Glomerular visceral epithelial cell (primary cell): ENCODE results near the gene TTI1.

Source experiments
- DNase-seq: peaks from one replicate; pipeline ENCODE4 v3.0.0-alpha.2; 2016; ENCODE audit errors: extremely low spot score

The TTI1 gene

GRCh38 chr20:37987602-37988290 lies 45.5 kb downstream of the TTI1 start:
- no peak for DNase-seq

- DNase-seq: no peak
These were observed 46.2 kb downstream of the TTI1 start for GRCh38 chr20:37986873-37987601.

DNA sequence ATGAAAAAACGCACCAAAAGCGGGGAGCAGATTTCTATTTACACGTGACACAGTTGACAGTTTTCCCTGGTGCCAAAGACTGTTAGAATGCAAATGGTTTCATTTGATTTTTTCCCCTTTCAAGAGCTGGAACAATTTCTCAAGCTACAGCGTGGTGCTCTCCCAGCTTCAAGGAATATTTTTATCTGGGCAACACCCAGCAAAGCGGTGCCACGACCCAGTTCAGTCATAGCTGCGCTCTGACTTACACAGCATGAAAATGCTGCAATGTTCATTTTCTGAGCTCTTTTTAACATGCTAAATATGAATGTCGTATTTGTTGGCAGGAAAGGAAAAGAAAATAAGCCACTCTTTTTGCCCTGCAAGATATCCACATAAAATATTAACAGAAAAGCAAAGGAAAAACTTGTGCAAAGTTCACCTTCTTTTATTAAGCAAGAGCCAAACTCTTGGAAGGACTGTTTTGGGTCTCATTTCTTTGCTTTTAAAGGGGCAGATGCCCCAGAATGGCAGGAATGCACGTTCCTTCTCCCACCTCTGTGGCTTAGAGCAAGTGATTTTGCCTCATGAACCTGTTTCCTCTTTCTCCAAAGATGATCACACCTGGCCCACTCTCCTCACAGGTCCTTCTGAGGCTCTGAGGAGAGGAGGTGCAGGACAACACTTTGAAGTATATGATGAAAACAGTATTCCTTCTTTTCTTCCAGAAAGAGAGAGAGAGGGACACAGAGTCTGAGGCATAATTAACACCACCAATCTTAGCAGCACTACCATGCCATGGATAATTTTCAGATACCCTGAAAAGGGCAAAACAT lies 47.0 kb downstream of the TTI1 start:
- no peak for DNase-seq

DNA sequence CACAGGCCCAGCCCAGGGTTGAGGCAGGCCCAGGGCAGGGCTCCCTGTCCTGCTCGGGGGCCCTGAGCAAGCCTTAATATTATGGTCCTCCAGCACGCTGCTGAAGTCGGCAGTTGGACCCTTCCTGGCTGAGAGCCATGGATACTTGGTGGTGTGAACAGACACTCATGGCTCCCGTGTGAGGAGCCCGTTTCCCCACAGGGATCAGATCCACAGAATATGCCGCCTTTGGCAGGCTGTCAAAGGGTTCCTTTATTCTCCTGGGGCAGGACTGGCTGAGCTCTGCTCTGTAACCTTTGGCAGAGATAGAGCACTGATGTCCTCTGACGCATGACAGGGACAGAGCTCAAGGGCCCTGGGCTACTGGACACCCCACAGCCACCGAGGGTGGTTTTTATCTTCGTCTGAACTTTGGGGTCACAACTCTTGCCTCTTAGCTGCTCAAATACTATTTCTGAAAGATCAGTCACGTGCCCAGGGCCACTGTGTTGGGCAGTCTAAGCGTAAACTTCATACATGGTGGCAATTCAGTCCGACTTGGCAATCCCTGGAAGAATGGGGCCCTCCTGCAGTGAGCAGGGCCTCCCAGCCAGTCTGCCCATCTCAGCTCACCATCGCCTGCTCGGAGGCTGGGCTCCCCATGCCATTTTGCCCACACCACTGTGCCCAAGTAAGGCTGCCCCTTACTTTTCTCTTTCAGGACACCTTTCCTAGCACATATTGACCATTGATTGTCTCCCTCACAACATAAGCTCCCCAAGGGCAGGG lies 49.1 kb downstream of the TTI1 start:
- DNase-seq: no peak

DNA sequence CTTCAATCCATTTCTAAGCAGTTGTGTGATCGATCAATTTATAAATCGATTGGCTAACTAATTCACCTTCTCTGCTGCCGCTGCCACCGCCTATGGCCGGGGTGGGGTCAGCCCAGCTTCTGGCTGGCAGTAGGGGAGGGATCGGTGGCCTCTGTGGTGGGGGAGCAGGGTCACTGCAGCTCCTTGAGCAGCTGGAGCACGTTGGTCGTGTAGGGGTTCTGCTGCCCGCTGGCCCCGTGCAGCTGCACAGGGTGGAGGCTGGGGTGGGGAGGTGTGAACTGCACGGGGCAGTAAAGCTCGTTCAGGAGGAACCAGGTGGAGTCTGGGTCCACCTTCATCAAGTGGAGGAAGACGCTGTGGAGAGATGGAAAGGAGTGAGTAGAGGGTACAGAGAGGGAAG lies 50.0 kb downstream of the TTI1 start:
- DNase-seq: no peak

DNA sequence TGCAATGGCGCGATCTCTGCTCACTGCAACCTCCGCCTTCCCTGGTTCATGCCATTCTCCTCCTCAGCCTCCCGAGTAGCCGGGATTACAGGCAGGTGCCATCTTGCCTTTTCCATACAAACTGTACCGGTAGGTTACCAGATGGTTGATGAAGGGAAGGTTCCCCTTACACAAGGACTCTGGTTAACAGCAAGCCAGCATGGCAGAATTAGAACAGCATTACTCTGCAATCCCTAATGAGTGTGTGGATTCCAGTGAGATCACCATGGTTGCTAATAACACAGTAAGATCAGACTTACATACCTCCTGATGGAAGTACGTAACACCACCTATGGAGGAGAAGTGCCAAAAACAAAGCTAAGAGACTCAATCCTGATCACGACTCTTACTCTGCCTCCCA lies 51.7 kb downstream of the TTI1 start:
- DNase-seq: no peak

GRCh38 chr20:37980876-37981275 lies 52.4 kb downstream of the TTI1 start:
- DNase-seq: no peak

DNA sequence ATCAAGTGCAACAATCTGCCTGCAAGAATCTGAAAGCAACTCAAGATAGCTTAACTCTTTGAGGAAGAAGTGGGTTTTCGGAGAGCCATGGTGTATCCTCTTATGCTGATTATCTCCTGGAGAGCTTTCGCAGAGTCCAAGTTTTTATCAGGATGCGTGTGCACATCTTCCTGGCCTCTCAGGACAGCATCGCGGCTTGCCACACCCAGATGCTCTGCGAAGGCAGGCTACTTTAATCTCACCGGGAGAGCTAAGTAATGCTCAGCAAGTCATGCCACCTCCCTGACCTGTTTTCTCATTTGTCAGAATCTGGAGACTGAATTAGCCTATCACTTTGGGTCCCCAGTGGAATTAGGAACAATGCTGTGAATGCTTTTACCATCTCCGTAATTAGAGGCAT lies 52.9 kb downstream of the TTI1 start:
- DNase-seq: no peak

DNA sequence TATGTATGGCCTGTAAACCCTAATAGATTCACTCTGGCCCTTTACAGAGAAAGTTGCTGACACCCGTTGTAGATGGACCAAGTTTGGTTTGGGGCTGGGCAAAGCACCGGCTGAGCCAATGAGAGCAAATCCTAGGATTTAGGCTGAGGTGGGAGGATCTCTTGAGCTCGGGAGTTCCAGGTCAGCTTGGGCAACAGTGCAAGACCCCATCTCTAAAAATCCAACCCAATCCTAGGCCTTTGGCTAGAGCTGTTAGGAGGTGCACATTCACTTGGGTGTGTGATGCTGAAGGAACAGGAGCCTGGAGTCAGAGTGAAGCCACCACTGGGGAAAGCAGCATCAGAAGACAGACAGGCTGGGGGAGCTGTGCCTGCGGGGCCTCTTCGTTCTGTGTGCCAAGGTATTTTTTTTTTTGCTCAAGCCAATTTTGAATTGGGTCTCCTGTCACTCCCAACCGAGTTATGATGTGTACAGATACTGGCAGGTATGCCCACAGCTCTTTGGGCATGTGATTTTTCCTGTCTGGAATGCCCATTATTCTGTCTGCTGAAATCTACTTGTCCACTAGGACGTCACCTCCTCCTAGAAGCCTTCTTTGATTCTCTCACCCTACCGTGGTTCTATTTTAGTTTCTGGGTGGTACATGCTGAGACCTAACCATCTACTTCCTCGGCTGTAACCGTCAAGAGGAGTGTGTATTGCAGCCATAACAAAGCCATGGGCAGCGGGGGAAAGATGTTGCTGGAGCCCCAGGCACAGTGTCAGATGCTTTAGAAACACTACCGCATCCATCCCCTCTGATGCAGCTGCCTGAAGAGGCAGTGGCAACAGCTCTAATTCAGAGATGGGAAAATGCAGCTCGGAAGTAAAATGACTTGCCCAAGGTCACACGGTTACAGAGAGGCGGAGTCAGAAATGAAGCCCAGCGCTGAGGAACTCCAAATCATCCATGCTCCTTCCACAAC lies 54.0 kb downstream of the TTI1 start:
- DNase-seq: no peak

- DNase-seq: no peak
These were observed 55.5 kb downstream of the TTI1 start for GRCh38 chr20:37977786-37978185.

- no peak for DNase-seq
These were observed 55.9 kb downstream of the TTI1 start for GRCh38 chr20:37977338-37977737.

DNA sequence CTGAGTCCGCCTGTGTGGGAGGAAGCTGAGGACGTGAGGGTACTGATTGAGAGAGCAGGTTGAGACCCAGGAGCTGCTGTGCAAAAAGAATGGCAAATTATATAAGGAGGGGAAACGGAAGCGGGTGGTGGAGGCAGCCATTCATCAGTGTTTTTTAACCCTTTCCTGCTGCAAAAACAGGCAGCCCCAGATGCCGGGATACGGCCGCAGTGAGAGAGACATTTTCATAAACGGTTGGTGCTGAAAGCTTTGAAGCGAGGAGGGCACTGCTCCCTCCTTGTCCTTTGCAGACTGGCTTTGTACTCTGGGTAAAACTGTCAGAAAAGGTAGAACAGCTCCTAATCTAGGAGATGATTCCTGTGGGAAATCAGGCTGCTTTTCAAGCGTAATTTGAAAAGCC lies 56.4 kb downstream of the TTI1 start:
- no peak for DNase-seq

DNA sequence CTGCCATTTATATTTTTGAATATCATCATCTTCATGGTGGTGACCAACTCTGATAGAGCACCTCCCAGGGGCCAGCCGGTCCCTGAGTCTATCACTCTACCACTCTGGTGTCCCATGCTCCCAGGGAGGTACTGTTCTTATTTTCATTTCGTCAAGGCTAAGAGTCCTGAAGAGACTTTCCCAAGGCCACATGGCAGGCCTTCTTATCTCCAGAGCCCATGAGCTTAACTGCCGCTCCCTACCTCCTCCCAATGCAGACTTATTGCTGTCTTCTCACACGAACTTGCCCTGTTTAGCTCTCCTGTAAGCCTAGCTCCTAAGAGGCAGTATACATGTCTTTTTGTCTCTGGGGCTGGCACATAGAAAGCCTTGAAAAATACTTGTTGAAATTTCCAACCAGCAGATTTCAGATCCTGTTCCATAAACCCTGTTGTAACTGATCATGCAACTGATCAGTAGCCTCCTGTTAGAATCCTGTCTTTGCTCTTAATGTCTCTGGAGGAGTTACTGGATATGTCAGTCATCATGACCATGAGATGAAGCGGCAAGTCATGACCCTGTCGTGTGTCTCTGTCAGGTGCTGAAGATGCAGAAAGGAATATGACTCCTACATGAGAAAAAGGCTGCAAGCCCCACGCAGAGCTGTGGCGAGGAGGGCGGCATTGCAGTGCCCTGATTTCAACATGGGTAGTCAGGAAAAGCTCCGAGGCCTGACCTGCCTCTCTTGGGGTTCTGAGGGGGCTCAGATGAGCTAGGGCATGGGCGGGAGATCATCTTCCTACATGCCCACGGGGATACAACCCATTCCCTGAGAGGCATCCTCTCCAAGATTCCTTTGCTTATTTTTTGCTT lies 60.0 kb downstream of the TTI1 start:
- DNase-seq: no peak

- no peak for DNase-seq
These were observed 60.8 kb downstream of the TTI1 start for GRCh38 chr20:37972256-37973058.

DNA sequence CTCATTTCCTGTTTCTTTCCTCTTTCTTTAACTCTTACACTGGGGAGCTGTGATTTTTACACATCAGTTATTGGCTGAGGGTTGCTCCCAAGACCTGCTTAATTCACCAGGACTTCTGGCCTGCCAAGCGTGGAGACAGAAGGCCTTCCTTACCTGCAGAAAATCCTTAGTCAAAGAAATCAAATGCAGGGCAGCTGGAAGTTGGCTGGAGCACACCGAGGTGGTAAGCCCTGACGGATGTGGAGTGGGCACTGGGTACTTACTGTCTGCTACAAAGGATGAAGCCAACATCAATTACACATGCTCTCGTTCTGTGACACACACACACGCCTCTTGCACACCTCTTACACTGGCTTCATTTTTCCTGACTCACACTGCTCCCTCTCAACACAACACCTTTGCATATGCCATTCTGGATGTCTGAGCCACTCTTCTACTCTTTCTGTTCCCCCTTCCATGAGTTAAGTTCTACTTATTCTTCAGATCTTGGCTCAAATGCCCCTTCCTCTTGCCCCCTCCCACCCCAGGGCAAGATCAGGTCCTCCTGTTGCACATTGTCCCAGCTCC lies 61.6 kb downstream of the TTI1 start:
- no peak for DNase-seq

DNA sequence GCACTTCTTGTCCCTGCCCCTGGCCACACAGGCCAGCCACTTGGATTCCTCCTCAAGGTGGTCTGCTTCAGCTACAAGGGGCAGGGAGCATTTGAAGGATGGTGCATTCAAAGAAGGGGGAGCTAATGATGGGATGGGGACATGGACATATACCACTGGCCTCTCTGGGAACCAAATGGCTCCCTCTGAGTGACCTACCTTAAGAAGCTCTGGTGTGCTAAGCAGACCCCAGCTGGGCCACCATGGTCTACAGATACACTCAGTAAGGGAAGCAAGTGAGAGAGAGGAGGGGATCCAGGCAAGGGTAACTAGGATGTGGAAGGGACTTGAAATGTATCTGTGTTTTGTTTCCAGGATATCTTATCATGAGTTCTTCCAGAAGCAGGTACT lies 62.4 kb downstream of the TTI1 start:
- no peak for DNase-seq

DNA sequence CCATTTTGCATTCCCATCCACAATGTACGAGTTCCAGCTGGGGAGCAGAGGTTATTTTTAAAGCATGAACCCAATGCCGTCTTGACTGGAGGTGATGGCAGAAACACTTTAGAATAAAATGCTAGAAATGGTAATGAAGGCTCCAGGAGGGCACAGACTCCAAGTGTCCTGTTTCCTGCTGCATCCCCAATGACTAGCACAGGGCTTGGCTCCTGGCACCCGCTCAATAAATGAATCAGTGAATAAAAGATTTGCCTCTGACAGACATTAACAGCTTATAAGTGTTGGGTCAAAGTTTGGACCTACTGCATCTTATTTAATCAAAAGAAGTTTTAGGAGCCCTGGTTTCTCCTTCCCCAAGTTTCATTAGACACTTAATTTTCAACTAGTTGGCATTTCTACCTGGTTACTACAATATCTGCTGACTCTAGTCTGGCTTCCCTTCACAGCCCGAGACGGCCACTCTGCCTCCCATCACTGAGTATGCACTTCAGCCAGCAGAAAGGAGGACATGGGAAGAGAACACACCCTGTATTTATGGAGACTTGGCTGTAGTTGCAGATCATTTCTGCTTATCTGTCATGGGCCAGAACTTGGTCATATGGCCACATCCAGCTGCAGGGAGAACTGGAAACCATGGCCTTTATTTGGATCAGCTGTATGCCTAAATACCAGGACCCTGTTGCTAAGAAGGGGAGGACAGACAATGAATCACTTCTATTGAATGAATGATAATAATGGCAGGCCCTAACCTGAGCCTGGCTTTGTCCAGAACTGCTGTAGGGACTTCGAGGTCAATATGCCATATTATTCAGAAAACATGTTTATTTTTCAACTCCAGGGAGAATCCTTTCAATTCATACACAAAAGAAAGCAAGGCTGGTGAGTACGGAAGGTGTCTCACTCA lies 63.1 kb downstream of the TTI1 start:
- no peak for DNase-seq
